ENCODE data around the gene MAPK9.

The MAPK9 gene

DNA sequence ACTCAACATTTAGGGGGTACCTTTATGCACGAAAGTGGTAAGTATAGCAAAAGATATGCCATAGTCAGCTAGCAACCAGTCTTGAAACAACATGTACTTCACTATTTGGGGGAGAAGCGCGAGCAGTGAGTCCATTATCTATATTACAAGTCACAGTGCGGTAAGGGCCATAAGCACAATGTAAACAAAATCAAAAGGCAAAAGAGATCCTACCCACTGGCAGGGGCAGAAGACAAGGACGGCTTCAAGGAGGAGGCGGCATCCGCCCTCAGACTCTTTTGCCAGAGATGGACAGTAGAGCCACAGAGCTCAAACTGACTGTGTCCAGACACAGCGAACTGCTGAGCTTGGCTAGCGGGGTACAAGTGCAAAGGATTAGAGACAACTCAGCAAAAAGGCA, 9.6 kb downstream of the MAPK9 start:
- 96 to 97% methylated on average over 9 of the region's 9 CpGs for WGBS, 2 experiments
- Histone ChIP-seq H3K27ac (ENCODE audit: insufficient read depth, low read depth, low read length, poor library complexity, severe bottlenecking) (no peak overlapping the region), H3K4me1 (ENCODE audit: control insufficient read depth, insufficient read depth, low read length) (no peaks in the 10 kb centered on the region), H3K36me3 (ENCODE audit: control insufficient read depth, insufficient read depth, low read length) (peaks cover 8% of the 10 kb centered on the region), H3K27me3 (ENCODE audit: control insufficient read depth, insufficient read depth, low read length, poor library complexity, severe bottlenecking) (no peaks in the 10 kb centered on the region), H3K4me3 (ENCODE audit: insufficient read depth, low read depth, low read length) (no peak overlapping the region), H3K9me3 (ENCODE audit: control insufficient read depth, low read length) (no peaks in the 10 kb centered on the region)

GRCh38 chr5:180281706-180282105, 10.2 kb downstream of the MAPK9 start:
- H3K36me3 ChIP-seq (ENCODE audit: control insufficient read depth, insufficient read depth, low read length), result peaks cover 12% of the 10 kb centered on the region
- H3K4me1 ChIP-seq (ENCODE audit: control insufficient read depth, insufficient read depth, low read length), result no peaks in the 10 kb centered on the region
- 92 to 95% methylated on average over 10 of the region's 10 CpGs for WGBS, 2 experiments
- H3K27me3 ChIP-seq (ENCODE audit: control insufficient read depth, insufficient read depth, low read length, poor library complexity, severe bottlenecking), result no peaks in the 10 kb centered on the region
- H3K9me3 ChIP-seq (ENCODE audit: control insufficient read depth, low read length), result no peaks in the 10 kb centered on the region
- H3K27ac ChIP-seq (ENCODE audit: insufficient read depth, low read depth, low read length, poor library complexity, severe bottlenecking), result no peak overlapping the region
- H3K4me3 ChIP-seq (ENCODE audit: insufficient read depth, low read depth, low read length), result no peak overlapping the region

- Histone ChIP-seq H3K27ac (ENCODE audit: insufficient read depth, low read depth, low read length, poor library complexity, severe bottlenecking) (no peak overlapping the region), H3K4me3 (ENCODE audit: insufficient read depth, low read depth, low read length) (no peak overlapping the region), H3K9me3 (ENCODE audit: control insufficient read depth, low read length) (no peaks in the 10 kb centered on the region), H3K4me1 (ENCODE audit: control insufficient read depth, insufficient read depth, low read length) (no peaks in the 10 kb centered on the region), H3K36me3 (ENCODE audit: control insufficient read depth, insufficient read depth, low read length) (peaks cover 13% of the 10 kb centered on the region), H3K27me3 (ENCODE audit: control insufficient read depth, insufficient read depth, low read length, poor library complexity, severe bottlenecking) (no peaks in the 10 kb centered on the region)
- WGBS, 2 experiments, result 100% methylated on average over 1 of the region's 1 CpG; no CpG with 5 or more reads in 1 of the 2 experiments
These were observed 17.2 kb downstream of the MAPK9 start for GRCh38 chr5:180274695-180275094.

DNA sequence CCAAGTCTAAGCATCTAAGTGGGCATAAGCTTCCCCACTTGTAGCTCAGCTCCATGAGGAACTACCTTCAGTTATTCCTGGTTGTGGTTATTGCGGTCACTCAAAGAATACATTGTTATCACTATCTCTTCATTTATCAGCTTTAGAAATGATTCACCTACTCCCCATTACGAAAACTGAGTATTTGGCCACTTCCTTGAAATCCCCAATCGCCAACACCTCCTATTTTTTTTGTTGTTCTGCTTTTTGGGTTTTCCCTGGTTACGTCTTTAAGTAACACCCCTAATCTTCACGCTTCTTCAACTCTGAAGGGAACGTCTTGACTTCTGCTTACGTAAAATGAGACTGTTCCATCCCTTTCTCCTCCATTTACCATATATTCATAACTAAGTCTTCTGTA, 20.7 kb downstream of the MAPK9 start:
- no peaks in the 10 kb centered on the region for H3K9me3 ChIP-seq (ENCODE audit: control insufficient read depth, low read length)
- H3K36me3 ChIP-seq (ENCODE audit: control insufficient read depth, insufficient read depth, low read length), result peaks cover 28% of the 10 kb centered on the region
- no peaks in the 10 kb centered on the region for H3K27me3 ChIP-seq (ENCODE audit: control insufficient read depth, insufficient read depth, low read length, poor library complexity, severe bottlenecking)
- H3K27ac ChIP-seq (ENCODE audit: insufficient read depth, low read depth, low read length, poor library complexity, severe bottlenecking), result no peak overlapping the region
- H3K4me1 ChIP-seq (ENCODE audit: control insufficient read depth, insufficient read depth, low read length), result no peaks in the 10 kb centered on the region
- WGBS, 2 experiments, result 78 to 79% methylated on average over 7 of the region's 7 CpGs
- no peak overlapping the region for H3K4me3 ChIP-seq (ENCODE audit: insufficient read depth, low read depth, low read length)

DNA sequence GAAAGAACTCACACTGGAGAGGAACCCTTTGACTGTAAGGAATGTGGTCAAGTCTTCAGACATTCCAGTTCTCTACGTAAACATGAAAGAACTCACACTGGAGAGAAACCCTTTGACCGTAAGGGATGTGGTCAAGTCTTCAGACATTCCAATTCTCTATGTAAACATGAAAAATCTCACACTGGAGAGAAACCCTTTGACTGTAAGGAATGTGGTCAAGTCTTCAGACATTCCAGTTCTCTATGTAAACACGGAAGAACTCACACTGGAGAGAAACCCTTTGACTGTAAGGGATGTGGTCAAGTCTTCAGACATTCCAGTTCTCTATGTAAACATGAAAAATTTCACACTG, 32.6 kb downstream of the MAPK9 start:
- Histone ChIP-seq H3K27ac (ENCODE audit: insufficient read depth, low read depth, low read length, poor library complexity, severe bottlenecking) (no peak overlapping the region), H3K36me3 (ENCODE audit: control insufficient read depth, insufficient read depth, low read length) (peaks cover 70% of the 10 kb centered on the region), H3K4me3 (ENCODE audit: insufficient read depth, low read depth, low read length) (no peak overlapping the region), H3K4me1 (ENCODE audit: control insufficient read depth, insufficient read depth, low read length) (no peaks in the 10 kb centered on the region), H3K9me3 (ENCODE audit: control insufficient read depth, low read length) (peaks cover 8% of the 10 kb centered on the region), H3K27me3 (ENCODE audit: control insufficient read depth, insufficient read depth, low read length, poor library complexity, severe bottlenecking) (no peaks in the 10 kb centered on the region)
- 63 to 64% methylated on average over 3 of the region's 3 CpGs for WGBS, 2 experiments

DNA sequence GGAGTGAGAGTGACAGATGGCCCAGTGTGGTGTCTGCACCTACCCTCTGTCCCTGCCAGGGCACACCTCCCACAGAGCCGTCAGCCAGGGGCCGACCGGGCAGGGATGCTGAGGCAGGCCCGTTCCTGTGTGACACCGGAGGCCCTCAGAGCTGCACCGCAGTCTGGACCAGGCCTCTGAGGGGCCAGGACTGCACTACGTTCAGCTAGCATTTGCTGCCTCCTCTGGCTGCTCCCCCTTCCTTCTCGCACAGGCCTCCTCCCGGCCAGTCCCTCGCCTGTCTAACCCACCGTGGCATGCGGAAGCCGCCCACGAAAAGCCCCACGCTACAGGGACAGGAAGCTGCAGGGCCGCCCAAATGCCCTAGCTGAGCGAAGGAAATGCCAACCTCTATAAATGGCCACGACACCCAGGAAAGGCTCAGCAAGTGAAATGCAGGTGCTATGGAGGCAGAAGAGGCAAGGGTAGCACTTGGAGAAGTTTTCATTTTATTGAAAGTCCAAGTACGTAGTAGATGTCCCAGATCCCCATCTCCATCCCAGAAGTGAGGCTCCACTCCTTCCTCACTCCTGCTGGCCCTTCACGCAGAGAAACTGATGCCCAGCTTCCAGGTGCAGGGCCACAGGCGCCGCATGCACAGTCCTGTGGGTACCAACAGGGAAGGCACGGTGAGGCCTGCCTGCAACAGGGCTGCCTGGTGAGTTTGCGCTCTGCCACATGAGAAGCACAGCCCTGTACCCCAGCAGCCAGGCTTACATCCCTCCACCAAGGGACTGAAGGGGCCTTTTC, 38.7 kb downstream of the MAPK9 start:
- H3K27ac ChIP-seq (ENCODE audit: insufficient read depth, low read depth, low read length, poor library complexity, severe bottlenecking), result no peak overlapping the region
- H3K9me3 ChIP-seq (ENCODE audit: control insufficient read depth, low read length), result peaks cover 2% of the 10 kb centered on the region
- no peaks in the 10 kb centered on the region for H3K27me3 ChIP-seq (ENCODE audit: control insufficient read depth, insufficient read depth, low read length, poor library complexity, severe bottlenecking)
- WGBS, 2 experiments, result 91 to 93% methylated on average over 24 of the region's 24 CpGs
- peaks cover 25% of the 10 kb centered on the region for H3K36me3 ChIP-seq (ENCODE audit: control insufficient read depth, insufficient read depth, low read length)
- no peak overlapping the region for H3K4me3 ChIP-seq (ENCODE audit: insufficient read depth, low read depth, low read length)
- H3K4me1 ChIP-seq (ENCODE audit: control insufficient read depth, insufficient read depth, low read length), result no peaks in the 10 kb centered on the region

DNA sequence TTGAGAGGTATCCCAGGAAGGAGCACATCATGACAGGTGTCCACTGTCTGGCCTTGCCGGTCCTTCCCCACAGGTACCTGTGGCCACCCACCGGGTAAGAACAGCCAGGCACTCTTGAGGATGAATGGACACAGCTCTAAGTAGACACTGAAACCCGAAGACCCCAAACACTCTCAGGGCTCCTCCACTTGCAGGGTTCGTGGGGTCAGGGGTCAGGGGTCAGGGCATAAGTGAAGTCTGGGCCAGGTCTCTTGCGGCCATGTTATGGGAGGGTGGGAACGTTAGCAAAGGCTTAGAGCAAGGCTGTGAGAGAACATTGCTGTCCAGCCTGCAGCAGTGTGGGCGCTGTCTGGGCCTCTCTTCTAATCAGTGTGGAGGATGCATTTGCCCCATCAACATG, 40.0 kb downstream of the MAPK9 start:
- Histone ChIP-seq H3K9me3 (ENCODE audit: control insufficient read depth, low read length) (no peaks in the 10 kb centered on the region), H3K4me3 (ENCODE audit: insufficient read depth, low read depth, low read length) (no peak overlapping the region), H3K4me1 (ENCODE audit: control insufficient read depth, insufficient read depth, low read length) (no peaks in the 10 kb centered on the region), H3K27ac (ENCODE audit: insufficient read depth, low read depth, low read length, poor library complexity, severe bottlenecking) (no peak overlapping the region), H3K36me3 (ENCODE audit: control insufficient read depth, insufficient read depth, low read length) (peaks cover 25% of the 10 kb centered on the region), H3K27me3 (ENCODE audit: control insufficient read depth, insufficient read depth, low read length, poor library complexity, severe bottlenecking) (no peaks in the 10 kb centered on the region)
- WGBS, 2 experiments, result 96 to 97% methylated on average over 7 of the region's 7 CpGs

DNA sequence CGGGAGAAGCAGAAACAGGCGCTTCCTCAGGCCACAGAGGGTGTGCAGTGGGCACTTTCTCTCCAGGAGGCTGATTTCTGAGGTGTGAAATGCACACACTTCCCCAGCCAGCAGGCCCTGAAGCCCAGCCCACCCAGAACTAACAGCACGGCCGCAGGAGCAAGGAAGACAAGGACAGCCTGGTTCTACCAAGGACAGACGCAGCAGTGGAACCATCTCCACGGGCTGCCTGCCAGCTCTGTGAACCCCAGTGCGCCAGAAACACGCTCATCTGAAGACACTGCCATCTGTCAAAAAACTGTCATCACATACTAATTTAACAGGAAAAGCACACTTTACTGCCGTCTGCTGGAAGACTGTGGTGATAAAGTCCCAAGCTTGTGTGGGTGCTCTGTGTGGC, 40.7 kb downstream of the MAPK9 start:
- 94 to 96% methylated on average over 9 of the region's 9 CpGs for WGBS, 2 experiments
- Histone ChIP-seq H3K36me3 (ENCODE audit: control insufficient read depth, insufficient read depth, low read length) (peaks cover 20% of the 10 kb centered on the region), H3K4me1 (ENCODE audit: control insufficient read depth, insufficient read depth, low read length) (no peaks in the 10 kb centered on the region), H3K9me3 (ENCODE audit: control insufficient read depth, low read length) (no peaks in the 10 kb centered on the region), H3K27me3 (ENCODE audit: control insufficient read depth, insufficient read depth, low read length, poor library complexity, severe bottlenecking) (no peaks in the 10 kb centered on the region), H3K4me3 (ENCODE audit: insufficient read depth, low read depth, low read length) (no peak overlapping the region), H3K27ac (ENCODE audit: insufficient read depth, low read depth, low read length, poor library complexity, severe bottlenecking) (no peak overlapping the region)

GRCh38 chr5:180250329-180250728, 41.6 kb downstream of the MAPK9 start:
- no peaks in the 10 kb centered on the region for H3K27me3 ChIP-seq (ENCODE audit: control insufficient read depth, insufficient read depth, low read length, poor library complexity, severe bottlenecking)
- H3K4me3 ChIP-seq (ENCODE audit: insufficient read depth, low read depth, low read length), result no peak overlapping the region
- no peaks in the 10 kb centered on the region for H3K9me3 ChIP-seq (ENCODE audit: control insufficient read depth, low read length)
- H3K36me3 ChIP-seq (ENCODE audit: control insufficient read depth, insufficient read depth, low read length), result peaks cover 20% of the 10 kb centered on the region
- H3K4me1 ChIP-seq (ENCODE audit: control insufficient read depth, insufficient read depth, low read length), result no peaks in the 10 kb centered on the region
- WGBS, 2 experiments, result 92 to 95% methylated on average over 4 of the region's 4 CpGs
- H3K27ac ChIP-seq (ENCODE audit: insufficient read depth, low read depth, low read length, poor library complexity, severe bottlenecking), result no peak overlapping the region

- no peak overlapping the region for H3K27ac ChIP-seq (ENCODE audit: insufficient read depth, low read depth, low read length, poor library complexity, severe bottlenecking)
- no peaks in the 10 kb centered on the region for H3K9me3 ChIP-seq (ENCODE audit: control insufficient read depth, low read length)
- no peak overlapping the region for H3K4me3 ChIP-seq (ENCODE audit: insufficient read depth, low read depth, low read length)
- 95 to 97% methylated on average over 5 of the region's 5 CpGs for WGBS, 2 experiments
- no peaks in the 10 kb centered on the region for H3K27me3 ChIP-seq (ENCODE audit: control insufficient read depth, insufficient read depth, low read length, poor library complexity, severe bottlenecking)
- H3K36me3 ChIP-seq (ENCODE audit: control insufficient read depth, insufficient read depth, low read length), result peaks cover 8% of the 10 kb centered on the region
- no peaks in the 10 kb centered on the region for H3K4me1 ChIP-seq (ENCODE audit: control insufficient read depth, insufficient read depth, low read length)
These were observed 50.3 kb downstream of the MAPK9 start for GRCh38 chr5:180241600-180241999.
